ENCODE results near the gene PRDM15.
A peak's percentile ranks its signal among the peaks of the same experiment; 100 is the strongest.

Gene PRDM15, protein sequence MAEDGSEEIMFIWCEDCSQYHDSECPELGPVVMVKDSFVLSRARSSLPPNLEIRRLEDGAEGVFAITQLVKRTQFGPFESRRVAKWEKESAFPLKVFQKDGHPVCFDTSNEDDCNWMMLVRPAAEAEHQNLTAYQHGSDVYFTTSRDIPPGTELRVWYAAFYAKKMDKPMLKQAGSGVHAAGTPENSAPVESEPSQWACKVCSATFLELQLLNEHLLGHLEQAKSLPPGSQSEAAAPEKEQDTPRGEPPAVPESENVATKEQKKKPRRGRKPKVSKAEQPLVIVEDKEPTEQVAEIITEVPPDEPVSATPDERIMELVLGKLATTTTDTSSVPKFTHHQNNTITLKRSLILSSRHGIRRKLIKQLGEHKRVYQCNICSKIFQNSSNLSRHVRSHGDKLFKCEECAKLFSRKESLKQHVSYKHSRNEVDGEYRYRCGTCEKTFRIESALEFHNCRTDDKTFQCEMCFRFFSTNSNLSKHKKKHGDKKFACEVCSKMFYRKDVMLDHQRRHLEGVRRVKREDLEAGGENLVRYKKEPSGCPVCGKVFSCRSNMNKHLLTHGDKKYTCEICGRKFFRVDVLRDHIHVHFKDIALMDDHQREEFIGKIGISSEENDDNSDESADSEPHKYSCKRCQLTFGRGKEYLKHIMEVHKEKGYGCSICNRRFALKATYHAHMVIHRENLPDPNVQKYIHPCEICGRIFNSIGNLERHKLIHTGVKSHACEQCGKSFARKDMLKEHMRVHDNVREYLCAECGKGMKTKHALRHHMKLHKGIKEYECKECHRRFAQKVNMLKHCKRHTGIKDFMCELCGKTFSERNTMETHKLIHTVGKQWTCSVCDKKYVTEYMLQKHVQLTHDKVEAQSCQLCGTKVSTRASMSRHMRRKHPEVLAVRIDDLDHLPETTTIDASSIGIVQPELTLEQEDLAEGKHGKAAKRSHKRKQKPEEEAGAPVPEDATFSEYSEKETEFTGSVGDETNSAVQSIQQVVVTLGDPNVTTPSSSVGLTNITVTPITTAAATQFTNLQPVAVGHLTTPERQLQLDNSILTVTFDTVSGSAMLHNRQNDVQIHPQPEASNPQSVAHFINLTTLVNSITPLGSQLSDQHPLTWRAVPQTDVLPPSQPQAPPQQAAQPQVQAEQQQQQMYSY

DNA sequence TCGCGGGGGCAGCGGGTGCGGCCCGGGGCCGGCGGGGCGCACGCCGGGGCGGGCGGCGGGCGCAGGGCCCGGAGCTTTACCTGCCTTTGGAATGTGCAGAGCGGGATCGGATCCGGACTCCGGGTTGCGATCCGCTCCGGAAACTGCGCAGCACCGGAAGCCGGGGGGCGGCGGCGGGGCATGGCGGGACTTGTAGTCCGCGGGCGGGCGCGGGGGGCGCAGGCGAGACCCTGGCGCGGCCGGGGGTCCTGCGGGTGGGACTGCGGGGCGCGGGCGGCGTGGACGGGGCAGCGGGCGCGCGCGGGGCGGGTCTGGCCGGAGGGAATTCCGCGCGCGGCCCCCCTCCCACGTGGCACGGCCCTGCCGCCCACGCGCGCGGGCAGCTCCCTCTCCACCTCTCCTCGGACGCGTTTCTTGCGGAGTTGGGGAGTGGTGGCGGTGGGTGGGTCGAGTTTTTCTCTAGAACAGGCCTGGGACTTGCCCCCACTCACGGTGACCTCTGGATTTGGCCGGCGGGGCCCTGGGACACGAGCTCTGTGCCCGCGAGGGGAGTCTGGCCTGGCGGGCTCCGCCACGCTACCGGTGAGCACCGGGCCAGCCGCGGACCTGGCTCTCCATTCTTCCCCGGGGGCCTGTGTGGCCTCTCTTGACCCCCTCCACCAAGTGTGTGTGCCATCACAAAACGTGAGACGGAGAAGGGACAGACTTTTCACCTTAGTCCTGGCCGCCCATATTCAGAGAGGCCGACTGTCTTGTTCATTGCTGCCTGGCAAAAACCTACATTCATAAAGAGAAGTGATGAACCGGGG, at the start of gene PRDM15:
TSS of gene PRDM15 (minus strand) at position 155 of the 809 bp plus-strand sequence. CDS start 18,981 bp downstream, outside the sequence.
- DNase-seq = peak; percentile 39

DNA sequence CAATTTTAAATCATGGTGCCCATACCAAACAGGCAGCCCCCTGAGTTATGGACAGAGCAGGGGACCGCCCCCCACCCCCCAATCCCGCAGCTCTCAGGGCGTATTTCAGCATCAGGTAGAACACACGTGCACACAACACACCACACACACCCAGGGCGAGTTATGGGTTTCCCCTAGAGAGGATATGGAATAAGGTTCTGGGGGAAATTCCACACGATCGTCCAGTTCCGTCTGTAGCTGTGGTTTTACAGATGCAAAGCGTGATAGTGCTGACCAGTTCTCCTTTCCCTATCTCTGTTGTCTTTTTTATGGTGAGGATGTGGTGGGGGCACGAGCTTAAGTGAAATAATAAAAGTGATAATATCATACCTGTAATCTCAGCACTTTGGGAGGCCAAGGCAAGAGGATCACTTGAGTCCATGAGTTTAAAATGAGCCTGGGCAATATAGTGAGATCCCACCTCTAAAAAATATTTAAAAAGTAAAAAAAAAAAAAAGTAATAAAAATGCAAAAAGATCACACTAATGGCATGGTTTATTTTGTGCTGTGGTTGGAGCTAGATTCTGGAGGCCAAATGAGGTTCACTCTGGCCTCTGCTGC, 49.6 kb upstream of the PRDM15 start:
- no peak for DNase-seq

DNA sequence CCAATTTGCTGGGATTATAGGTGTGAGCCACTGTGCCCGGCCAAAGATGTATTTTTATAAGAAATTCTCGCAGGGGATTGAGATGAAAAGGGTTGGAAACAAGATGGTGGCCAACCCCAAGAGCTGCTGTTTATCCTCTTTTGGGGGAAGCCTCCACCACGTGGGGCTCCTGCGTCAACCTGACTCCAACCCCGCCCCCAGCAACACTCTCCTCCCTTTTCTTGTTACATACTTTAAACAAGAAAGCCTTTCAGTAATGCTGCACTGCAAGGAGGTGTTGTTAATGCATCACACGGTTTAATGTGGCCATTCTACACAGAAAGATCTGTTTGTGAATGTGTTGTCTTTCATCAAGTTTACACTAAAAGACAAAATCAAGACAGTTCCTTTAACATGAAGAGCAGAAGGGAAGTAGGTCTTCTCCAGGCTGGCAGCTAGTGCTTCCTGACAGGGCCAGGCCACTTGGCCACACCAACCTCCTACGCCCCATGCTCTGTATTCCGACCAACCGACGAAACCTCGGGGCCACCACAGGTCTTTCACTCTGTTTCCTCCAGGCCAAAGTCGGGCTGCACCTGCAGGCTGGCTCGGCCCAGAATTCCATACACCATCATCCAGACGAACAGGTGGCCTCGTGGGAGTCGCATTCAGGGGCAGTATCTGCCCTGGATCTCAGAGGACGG, 48.7 kb upstream of the PRDM15 start:
- DNase-seq = no peak

DNA sequence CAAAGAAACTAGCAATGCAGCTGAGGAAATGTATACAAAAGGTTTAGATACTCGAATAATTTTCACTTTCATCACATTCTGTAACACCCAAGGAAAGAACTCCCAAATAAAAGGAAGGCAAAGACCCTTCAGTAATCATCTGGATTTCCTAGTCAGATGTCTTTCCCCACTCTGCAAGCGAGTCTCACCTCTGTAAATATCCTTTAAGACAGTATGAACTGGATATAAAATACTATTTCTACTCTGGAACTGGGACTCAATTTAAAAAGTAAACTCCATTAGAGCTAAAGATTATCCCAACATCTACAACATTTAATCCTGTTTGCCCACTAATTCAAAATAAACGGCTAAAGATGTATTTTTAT, 47.6 kb upstream of the PRDM15 start:
- no peak for DNase-seq

DNA sequence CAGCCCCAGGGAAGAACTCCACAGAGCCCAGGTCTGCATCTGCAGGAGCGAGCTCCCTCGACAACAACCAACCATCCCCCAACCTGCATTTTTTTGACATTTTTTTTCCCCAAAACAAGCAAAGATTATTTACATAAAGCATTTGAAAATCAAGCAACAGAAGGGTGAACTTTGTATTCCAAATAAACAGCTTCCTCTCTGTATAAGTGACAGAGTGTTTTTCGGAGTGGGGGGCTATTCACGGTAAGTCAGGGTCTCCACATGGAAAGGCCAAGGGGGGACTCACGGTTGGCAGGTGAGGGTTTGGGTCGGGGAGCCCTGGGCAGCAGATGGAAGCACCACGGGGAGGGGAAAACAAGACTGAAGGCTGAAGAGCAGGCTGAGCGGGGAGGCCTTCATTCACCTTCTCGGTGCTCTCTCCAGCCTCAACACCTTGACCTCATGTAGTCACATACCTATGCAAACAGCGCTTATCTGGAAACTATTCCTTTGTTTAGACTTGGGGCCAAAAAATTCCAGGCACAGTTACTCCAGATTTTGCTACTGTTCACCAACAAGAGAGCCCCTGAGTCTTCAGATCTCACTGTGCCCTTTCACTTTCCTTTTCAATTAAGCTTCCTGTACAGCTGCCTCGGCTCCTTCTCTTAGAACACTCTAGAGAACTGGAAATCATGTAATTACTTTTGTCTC, 47.1 kb upstream of the PRDM15 start:
- DNase-seq = no peak

DNA sequence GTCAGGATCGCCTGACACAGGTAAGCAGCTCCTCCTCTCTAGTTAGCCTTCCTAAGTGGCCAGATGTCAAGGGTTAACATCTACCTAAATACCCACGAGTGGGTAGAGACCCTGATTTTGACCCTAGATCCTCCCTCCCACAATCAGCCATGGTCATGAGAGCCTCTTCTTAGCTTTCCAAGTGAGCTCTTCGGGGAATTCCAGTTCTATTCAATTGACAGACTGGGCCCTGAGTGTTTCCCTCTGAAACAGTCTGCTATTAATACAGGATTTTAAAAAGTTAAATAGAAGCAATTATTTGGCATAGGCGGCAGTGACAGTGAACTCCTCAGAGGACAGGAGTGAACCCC, 46.6 kb upstream of the PRDM15 start:
- DNase-seq = no peak

DNA sequence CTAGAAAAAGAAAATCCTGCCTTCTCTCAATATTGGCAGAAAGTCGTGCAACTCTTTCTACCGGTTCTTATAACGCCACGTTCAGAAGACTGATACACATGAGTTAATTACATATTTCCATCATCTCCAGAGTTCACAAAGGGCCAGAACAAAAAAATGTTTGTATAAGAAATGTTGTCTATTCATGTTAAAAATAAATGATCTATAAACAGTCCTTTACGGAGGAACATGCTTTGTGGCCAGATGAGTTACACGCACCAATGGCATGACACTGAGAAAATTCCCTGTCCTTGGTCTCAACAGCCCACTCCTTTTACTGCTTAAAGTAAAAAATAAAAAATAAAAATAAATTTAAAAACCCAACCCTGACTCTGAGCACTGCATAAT, 45.2 kb upstream of the PRDM15 start:
- DNase-seq = no peak

DNA sequence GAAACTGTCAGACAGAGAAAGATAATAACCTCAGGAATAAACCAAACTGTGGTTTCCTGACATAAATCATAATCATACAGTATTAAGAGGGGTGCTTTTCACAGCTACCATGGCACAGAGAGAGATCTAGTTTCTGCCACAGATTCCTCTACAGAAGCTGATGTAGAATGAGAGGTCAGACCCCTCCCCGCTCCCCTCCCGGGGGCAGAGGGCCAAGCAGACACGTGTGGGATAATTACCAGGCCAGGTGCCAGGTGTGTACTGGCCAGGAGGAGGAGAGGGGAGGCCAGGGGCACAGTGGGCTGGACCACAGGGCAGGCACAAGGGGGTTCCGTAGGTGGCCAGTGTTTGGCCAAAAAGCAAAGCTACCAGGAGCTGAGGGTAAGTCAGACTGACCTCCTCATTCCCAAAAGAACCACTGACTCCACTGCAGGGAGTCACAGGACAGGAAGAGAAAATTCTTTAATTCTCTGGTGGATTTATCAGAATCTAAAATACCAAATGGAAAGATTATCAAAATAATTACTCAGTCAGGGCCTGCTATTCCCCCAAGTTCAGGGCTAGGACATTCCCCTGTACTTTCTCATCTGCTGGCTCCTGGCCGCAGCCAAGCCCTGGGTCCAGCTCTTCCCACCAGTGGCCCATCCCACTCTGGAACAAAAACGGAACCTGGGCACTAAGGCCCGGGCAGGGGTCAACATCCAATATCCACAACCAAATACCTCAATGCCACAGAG, 44.7 kb upstream of the PRDM15 start:
- no peak for DNase-seq

DNA sequence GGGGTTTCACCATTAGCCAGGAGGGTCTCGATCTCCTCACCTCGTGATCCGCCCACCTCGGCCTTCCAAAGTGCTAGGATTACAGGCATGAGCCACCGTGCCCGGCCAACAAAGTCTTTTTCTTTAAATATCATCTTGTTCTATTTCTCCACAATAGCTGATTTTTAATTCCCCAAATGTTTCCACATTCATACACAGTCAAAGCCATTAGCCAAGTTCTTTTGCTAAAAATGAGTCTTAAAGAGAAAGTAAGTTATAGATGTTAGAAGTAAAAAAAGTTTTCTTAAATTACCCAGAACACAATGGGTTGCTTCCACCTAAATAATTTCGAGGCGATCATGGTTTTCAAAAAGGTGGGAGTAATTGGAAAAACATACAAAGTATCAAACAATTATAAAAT, 44.0 kb upstream of the PRDM15 start:
- no peak for DNase-seq

DNA sequence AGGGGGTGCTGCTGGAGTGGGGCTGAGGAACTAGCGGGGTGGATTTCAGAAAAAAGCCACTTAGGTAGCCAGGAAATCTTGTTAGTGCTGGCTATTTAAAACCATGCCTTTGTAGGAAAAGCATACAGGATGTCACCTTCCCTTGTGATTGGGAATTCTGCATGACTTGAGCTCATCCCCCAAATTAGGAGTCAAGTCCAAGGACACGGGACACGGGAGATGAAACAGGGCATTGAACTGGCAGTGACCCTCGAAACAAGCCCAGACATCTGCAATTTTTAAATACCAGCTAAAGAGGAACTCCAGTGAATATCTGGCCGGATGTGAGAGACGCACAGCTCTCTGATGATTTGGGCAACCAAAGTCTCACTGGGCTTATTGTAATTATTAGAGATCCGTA, 41.9 kb upstream of the PRDM15 start:
- DNase-seq = no peak

DNA sequence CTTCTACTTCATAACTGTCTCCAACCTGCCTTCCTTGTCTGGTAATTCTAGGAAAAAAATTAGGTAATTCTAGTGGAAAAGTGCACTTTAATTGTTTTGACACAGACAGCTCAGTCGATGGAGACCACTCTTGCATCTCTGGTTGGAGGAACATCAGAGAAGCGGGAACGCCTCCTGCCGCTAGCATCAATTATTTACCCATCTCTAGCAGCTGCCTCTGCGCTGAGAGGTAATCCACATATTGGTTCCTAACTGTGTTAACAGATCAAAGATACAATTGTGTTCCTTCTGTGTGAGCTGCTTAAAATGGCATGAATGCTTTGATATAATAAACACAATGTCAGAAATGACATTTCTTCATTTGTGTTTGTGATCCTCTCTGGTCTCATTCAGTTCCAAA, 41.3 kb upstream of the PRDM15 start:
- no peak for DNase-seq

DNA sequence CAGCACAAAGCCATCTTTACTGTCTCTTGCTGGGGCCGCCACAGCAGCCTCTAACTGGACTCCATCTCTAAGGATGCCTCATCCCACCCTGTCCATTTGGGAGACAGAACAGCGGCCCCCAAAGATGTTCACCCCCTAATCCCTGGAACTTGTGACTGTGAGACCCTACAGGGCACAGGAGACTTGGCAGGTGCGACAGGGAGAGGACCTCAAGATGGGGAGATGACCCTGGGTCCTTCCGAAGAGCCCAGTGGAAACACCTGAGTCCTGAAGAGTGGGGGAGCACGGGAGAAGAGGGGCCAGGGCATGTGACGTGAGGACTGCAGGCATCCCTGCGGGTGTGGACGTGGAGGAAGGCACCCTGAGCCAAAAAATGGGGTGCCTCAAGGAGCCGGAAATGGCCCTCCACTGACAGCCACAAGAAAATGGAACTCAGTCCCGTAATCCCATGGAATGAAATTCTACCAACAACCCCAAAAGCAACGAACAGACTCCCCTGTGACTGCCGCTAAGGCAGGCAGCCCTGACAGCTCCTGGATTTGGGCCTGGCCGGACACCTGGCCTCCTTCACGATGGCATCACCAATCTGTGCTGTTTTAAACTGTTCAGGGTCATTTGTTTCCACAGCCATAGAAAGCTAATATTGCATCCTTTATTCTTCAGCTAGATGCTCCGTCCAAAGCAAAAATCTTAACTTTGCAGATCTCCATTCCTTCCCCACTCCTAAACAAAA, 40.7 kb upstream of the PRDM15 start:
- no peak for DNase-seq

DNA sequence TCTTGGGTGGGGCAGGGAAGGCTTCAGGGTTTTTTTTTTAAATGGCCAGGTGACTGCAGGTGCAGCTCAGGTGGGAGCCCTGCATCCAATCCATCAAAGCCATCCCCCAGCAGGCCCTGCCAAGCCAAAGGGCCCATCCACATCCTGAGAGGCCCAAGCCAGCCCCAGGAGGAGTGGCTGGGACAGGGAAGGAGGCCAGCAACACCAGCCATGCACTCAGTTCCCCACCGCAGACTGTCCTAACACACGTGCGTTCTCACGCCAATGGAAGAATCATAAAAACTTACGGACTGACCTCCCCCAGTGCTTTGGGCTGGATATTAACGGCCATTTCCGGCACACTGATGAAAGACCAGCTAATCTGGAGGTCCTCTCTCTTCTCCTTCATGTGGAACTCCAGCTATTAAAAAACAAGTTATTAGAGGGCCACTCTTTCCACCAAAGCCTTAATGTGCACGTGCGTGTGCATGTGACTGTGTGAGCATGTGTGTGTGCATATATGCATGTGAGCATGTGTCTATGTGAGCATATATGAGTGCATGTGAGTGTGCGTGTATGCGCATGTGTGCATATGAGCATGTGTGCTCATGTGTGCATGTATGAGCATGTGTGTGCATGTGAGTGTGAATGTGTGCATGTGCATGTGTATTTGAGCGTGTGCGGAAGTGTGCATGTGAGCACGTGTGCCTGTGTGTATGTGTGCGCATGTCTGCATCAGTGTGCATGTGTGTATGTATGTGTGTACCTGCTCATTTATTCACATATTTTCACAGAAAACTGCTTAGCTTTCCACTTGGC, 39.6 kb upstream of the PRDM15 start:
- DNase-seq = no peak

DNA sequence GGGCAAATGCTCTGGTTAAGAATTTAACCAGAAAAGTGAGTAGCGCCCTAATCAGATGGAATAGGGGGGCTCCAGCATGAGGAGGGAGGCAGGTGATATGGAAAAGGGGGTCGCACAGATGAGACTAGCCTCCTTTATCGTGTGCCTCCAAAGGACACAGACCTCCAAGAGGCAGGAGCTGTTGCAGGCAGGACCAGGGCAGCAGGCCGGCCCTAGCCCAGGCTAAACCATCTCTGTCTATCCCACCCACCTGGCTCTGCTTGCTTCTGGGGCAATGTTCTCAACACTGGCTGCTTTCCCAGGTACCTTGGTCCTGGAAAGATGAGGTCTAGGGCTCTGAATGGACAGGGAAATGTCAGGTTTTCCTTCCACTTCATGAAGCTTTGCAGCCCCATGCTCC, 38.4 kb upstream of the PRDM15 start:
- DNase-seq = no peak

DNA sequence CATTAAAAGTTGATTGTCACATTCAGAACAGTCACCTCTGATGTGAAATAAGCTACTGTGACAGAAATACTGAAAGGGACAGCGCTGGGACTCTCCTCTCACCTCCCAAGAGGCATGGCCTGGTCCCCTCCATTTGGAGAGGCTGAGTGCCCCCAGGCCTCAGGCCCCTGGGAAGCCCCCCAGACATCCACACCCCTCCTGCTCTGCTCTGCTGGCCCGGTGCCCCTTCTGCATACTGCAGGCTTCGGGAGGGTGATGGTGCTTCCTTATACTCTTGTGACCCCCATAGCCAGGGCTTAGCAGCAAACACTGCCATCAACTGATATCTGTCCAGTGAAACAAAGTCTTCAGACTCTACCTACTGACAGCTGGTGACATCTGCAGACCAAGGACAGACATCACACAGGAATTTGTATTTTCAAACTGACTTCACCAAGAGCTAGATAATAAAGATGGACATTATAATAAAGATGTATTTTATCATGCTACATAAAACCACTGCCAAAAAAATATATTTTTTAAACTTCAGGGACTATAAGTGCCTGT, 37.8 kb upstream of the PRDM15 start:
- no peak for DNase-seq

DNA sequence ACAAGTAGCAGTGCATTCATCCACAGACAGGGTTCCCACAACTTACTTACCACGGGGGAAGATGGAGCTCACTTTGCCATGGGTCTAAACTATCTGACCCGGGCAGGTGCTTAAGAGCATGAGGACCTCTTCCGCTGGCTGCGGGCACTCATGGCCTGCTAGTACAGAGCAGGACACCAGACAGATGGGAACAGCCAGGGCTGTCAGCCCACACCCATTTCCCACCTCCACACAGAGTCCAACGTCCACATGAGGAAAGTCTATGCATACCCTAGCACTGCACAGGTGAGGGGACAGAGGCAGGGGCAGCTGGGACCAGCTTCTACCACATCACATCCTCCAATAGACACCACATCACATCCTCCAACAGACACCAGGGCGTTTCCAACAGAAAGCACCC, 35.8 kb upstream of the PRDM15 start:
- DNase-seq = no peak

DNA sequence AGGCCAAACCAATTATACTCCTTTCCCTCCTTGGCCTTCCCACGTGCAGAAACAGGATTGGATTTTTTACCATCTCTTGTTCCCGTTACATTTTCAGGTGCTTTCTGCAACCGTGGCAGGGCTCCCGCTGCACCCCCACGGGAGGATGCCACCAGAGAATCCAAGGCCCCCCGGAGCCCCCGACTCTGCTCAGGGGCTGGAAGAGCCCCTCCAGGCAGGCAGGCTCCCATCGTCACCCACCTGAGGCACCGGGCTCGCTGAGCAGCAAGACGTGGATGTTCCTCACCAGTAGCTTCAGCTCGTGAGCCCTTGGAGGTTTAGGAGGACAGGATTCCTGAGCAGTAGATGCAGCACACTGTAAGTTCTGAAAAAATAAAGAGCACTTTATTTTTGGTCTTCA, 35.2 kb upstream of the PRDM15 start:
- DNase-seq = no peak

DNA sequence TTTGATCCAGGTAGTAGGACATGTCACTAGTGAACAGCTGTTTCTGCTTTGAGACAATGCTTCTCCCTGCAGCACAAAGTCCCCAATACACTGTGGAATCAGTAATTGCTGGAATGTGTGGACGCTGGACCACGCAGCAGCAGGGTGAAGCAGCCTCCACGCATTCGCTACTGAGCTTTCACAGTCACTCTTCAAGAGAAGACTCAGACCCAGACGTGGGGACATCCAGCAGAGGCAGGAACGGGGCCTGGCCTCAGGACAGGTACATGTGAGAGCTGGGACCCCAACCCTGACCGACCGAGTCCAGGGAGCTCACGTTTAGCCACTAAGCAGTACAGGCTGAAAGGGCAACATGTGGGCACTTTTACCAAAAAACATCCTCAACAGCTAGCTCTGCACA, 34.1 kb upstream of the PRDM15 start:
- DNase-seq = no peak

DNA sequence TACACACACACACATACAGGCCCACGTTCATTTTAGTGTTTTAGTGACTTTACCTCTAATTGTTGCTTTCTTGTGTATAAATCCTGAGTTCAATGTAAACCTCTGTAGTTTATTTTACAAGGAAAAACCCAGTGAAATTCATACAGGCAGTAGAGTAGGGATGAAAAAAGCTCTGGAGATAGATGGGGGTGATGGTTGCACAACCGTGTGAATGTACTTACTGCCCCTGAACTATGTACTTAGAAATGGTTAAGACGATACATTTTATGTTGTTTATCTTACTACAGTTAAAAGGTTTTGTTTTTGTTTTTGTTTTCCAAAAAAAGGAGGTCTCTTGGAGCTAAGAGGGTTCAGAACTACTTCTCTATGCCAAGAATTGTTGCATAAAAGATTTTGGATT, 29.7 kb upstream of the PRDM15 start:
- no peak for DNase-seq
